ENCODE results near the gene RNF8. TPM values are rescaled to one million over a fixed set of nuclear protein-coding genes. Genes with fewer than 3 reads are reported as not detected.
"Not testable (repeated sequence)": the region's sequence is repeated elsewhere in the genome, so short reads cannot be mapped to it uniquely, and the experiment has no call there.

The RNF8 gene
- total RNA-seq = 10 to 100 TPM in 1 of 2 donors, 1 to 10 TPM in 1; 8.5 to 12.0 TPM
- total RNA-seq = 13.9 to 40.2 reads per million in 2 donors

- ATAC-seq (peak; percentile 96), DNase-seq (peak; percentile 77 to 79 (median 78))
- Mint-ChIP-seq H3K27ac (peak within 1 kb of the TSS; percentile 83), H3K4me1 (peaks cover 32% of the 10 kb centered on the region), H3K36me3 (ENCODE audit: low read depth) (peaks cover 3% of the 10 kb centered on the region), H3K27me3 (no peaks in the 10 kb centered on the region), H3K4me3 (peak within 1 kb of the TSS; percentile 98)
- no peaks in the 10 kb centered on the region for H3K9me3 ChIP-seq (ENCODE audit: control insufficient read depth, low read length, poor library complexity, severe bottlenecking)
Observed at GRCh38 chr6:37353761-37354525, at the start of gene RNF8. TSS of gene RNF8 (plus strand) at chr6:37353983. CDS start at chr6:37354165, 182 bp downstream.

GRCh38 chr6:37304766-37305165 is 49.0 kb upstream of the RNF8 start:
- Mint-ChIP-seq H3K4me1 (peaks cover 10% of the 10 kb centered on the region), H3K27me3 (no peaks in the 10 kb centered on the region), H3K27ac (peak overlapping the region; percentile 84), H3K36me3 (ENCODE audit: low read depth) (peaks cover 4% of the 10 kb centered on the region), H3K4me3 (no peak overlapping the region)
- no peaks in the 10 kb centered on the region for H3K9me3 ChIP-seq (ENCODE audit: control insufficient read depth, low read length, poor library complexity, severe bottlenecking)
- no peak for ATAC-seq
- DNase-seq = no peak

GRCh38 chr6:37305841-37306425 is 47.9 kb upstream of the RNF8 start:
- ATAC-seq = no peak
- no peaks in the 10 kb centered on the region for H3K27me3 Mint-ChIP-seq
- peak overlapping the region; percentile 14 for H3K27ac Mint-ChIP-seq
- no peak for DNase-seq
- peaks cover 10% of the 10 kb centered on the region for H3K4me1 Mint-ChIP-seq
- peaks cover 4% of the 10 kb centered on the region for H3K36me3 Mint-ChIP-seq (ENCODE audit: low read depth)
- H3K9me3 ChIP-seq (ENCODE audit: control insufficient read depth, low read length, poor library complexity, severe bottlenecking) = no peaks in the 10 kb centered on the region
- no peak overlapping the region for H3K4me3 Mint-ChIP-seq

GRCh38 chr6:37306624-37307222 is 47.1 kb upstream of the RNF8 start:
- peaks cover 4% of the 10 kb centered on the region for H3K36me3 Mint-ChIP-seq (ENCODE audit: low read depth)

GRCh38 chr6:37307484-37307883 is 46.3 kb upstream of the RNF8 start:
- H3K27ac Mint-ChIP-seq; H3K4me3 Mint-ChIP-seq; DNase-seq; H3K4me1 Mint-ChIP-seq; H3K9me3 ChIP-seq (ENCODE audit: control insufficient read depth, low read length, poor library complexity, severe bottlenecking); H3K27me3 Mint-ChIP-seq; H3K36me3 Mint-ChIP-seq (ENCODE audit: low read depth); ATAC-seq: not testable (repeated sequence)

More at GRCh38 chr6:37306624-37307222, 47.1 kb upstream of the RNF8 start:
- Mint-ChIP-seq H3K4me1 (peaks cover 10% of the 10 kb centered on the region), H3K4me3 (no peak overlapping the region), H3K27ac (no peak overlapping the region), H3K27me3 (no peaks in the 10 kb centered on the region)
- DNase-seq (no peak), ATAC-seq (no peak)
- no peaks in the 10 kb centered on the region for H3K9me3 ChIP-seq (ENCODE audit: control insufficient read depth, low read length, poor library complexity, severe bottlenecking)

- no peaks in the 10 kb centered on the region for H3K9me3 ChIP-seq (ENCODE audit: control insufficient read depth, low read length, poor library complexity, severe bottlenecking)
- Mint-ChIP-seq H3K27me3 (no peaks in the 10 kb centered on the region), H3K27ac (no peak overlapping the region), H3K4me3 (no peak overlapping the region), H3K4me1 (peaks cover 6% of the 10 kb centered on the region), H3K36me3 (ENCODE audit: low read depth) (peaks cover 3% of the 10 kb centered on the region)
- no peak for DNase-seq
- ATAC-seq = no peak
Observed at GRCh38 chr6:37308069-37308815, 45.5 kb upstream of the RNF8 start.

GRCh38 chr6:37309046-37309445 is 44.7 kb upstream of the RNF8 start:
- Mint-ChIP-seq H3K27me3 (no peaks in the 10 kb centered on the region), H3K27ac (no peak overlapping the region), H3K36me3 (ENCODE audit: low read depth) (peaks cover 1% of the 10 kb centered on the region), H3K4me3 (no peak overlapping the region), H3K4me1 (peaks cover under 1% of the 10 kb centered on the region)
- no peak for DNase-seq
- no peaks in the 10 kb centered on the region for H3K9me3 ChIP-seq (ENCODE audit: control insufficient read depth, low read length, poor library complexity, severe bottlenecking)
- ATAC-seq = no peak

- H3K27ac Mint-ChIP-seq = no peak overlapping the region
- peaks cover 6% of the 10 kb centered on the region for H3K4me1 Mint-ChIP-seq
- no peak overlapping the region for H3K4me3 Mint-ChIP-seq
- H3K9me3 ChIP-seq (ENCODE audit: control insufficient read depth, low read length, poor library complexity, severe bottlenecking) = no peaks in the 10 kb centered on the region
- ATAC-seq (no peak), DNase-seq (no peak)
- H3K27me3 Mint-ChIP-seq = no peaks in the 10 kb centered on the region
- peaks cover 5% of the 10 kb centered on the region for H3K36me3 Mint-ChIP-seq (ENCODE audit: low read depth)
Observed at GRCh38 chr6:37309692-37310091, 44.1 kb upstream of the RNF8 start.

GRCh38 chr6:37310966-37311365 is 42.8 kb upstream of the RNF8 start:
- H3K9me3 ChIP-seq (ENCODE audit: control insufficient read depth, low read length, poor library complexity, severe bottlenecking) = no peaks in the 10 kb centered on the region
- no peak overlapping the region for H3K4me3 Mint-ChIP-seq
- DNase-seq (no peak), ATAC-seq (no peak)
- peaks cover 7% of the 10 kb centered on the region for H3K4me1 Mint-ChIP-seq
- H3K27me3 Mint-ChIP-seq = no peaks in the 10 kb centered on the region
- peaks cover 6% of the 10 kb centered on the region for H3K36me3 Mint-ChIP-seq (ENCODE audit: low read depth)
- no peak overlapping the region for H3K27ac Mint-ChIP-seq

- H3K36me3 Mint-ChIP-seq (ENCODE audit: low read depth) = peaks cover 6% of the 10 kb centered on the region
- H3K27ac Mint-ChIP-seq = no peak overlapping the region
- no peaks in the 10 kb centered on the region for H3K27me3 Mint-ChIP-seq
- no peaks in the 10 kb centered on the region for H3K9me3 ChIP-seq (ENCODE audit: control insufficient read depth, low read length, poor library complexity, severe bottlenecking)
- H3K4me3 Mint-ChIP-seq = no peak overlapping the region
- DNase-seq (no peak), ATAC-seq (no peak)
- H3K4me1 Mint-ChIP-seq = peaks cover 7% of the 10 kb centered on the region
Observed at GRCh38 chr6:37311741-37312473, 41.9 kb upstream of the RNF8 start.

GRCh38 chr6:37313723-37314486 is 39.9 kb upstream of the RNF8 start:
- Mint-ChIP-seq H3K4me1 (peaks cover 7% of the 10 kb centered on the region), H3K36me3 (ENCODE audit: low read depth) (peaks cover 6% of the 10 kb centered on the region), H3K4me3 (no peak overlapping the region), H3K27ac (peak overlapping the region; percentile 65), H3K27me3 (no peaks in the 10 kb centered on the region)
- DNase-seq (no peak), ATAC-seq (no peak)
- H3K9me3 ChIP-seq (ENCODE audit: control insufficient read depth, low read length, poor library complexity, severe bottlenecking) = no peaks in the 10 kb centered on the region

Measured in T-helper 17 cell (primary cell).